Ishikawa (cell line): ENCODE results near the gene ZSWIM6.

Experiments
- CEBPB ChIP-seq: IDR thresholded peaks from 2 replicates; pipeline ENCODE4 v1.6.1; 2012
- CREB1 ChIP-seq: IDR thresholded peaks from 2 replicates; pipeline ENCODE4 v1.6.1; 2012; ENCODE audit warnings: low read depth
- EGR1 ChIP-seq: IDR thresholded peaks from 2 replicates; pipeline ENCODE4 v1.6.1; 2012
- EP300 ChIP-seq: IDR thresholded peaks from 2 replicates; pipeline ENCODE4 v1.6.1; 2012; ENCODE audit warnings: borderline replicate concordance
- FOXM1 ChIP-seq: IDR thresholded peaks from 2 replicates; pipeline ENCODE4 v1.6.1; 2012; ENCODE audit warnings: low read depth, borderline replicate concordance
- NFIC ChIP-seq: IDR thresholded peaks from 2 replicates; pipeline ENCODE4 v1.6.1; 2012
- RAD21 ChIP-seq: IDR thresholded peaks from 2 replicates; pipeline ENCODE4 v1.6.1; 2012; ENCODE audit warnings: low read depth
- TAF1 ChIP-seq: IDR thresholded peaks from 2 replicates; pipeline ENCODE4 v1.6.1; 2012; ENCODE audit warnings: low read depth, mild to moderate bottlenecking
- TCF12 ChIP-seq: IDR thresholded peaks from 2 replicates; pipeline ENCODE4 v1.6.1; 2012; ENCODE audit warnings: low read depth
- TEAD4 ChIP-seq: IDR thresholded peaks from 2 replicates; pipeline ENCODE4 v1.6.1; 2012
- YY1 ChIP-seq: IDR thresholded peaks from 2 replicates; pipeline ENCODE4 v1.6.1; 2012; ENCODE audit warnings: low read depth
- ZBTB7A ChIP-seq: IDR thresholded peaks from 2 replicates; pipeline ENCODE4 v1.6.1; 2012; ENCODE audit warnings: low read depth
- TF ChIP-seq, protein P1 (sequence below): IDR thresholded peaks from 2 replicates; pipeline ENCODE4 v1.6.1; 2012
- TF ChIP-seq, protein P2 (sequence below): IDR thresholded peaks from 2 replicates; pipeline ENCODE4 v1.6.1; 2012; ENCODE audit warnings: low read depth, mild to moderate bottlenecking
- TF ChIP-seq, protein P3 (sequence below): IDR thresholded peaks from 2 replicates; pipeline ENCODE4 v1.6.1; 2012

The ZSWIM6 gene

GRCh38 chr5:61491861-61492260 lies 159.8 kb downstream of the ZSWIM6 start:
- TF ChIP-seq CREB1 (no peak), EGR1 (no peak), CEBPB (no peak), FOXM1 (no peak), RAD21 (no peak), YY1 (no peak), TEAD4 (no peak), TAF1 (no peak), TCF12 (no peak)
- TF ChIP-seq, protein P1, sequence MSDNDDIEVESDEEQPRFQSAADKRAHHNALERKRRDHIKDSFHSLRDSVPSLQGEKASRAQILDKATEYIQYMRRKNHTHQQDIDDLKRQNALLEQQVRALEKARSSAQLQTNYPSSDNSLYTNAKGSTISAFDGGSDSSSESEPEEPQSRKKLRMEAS = no peak
- TF ChIP-seq, protein P2, sequence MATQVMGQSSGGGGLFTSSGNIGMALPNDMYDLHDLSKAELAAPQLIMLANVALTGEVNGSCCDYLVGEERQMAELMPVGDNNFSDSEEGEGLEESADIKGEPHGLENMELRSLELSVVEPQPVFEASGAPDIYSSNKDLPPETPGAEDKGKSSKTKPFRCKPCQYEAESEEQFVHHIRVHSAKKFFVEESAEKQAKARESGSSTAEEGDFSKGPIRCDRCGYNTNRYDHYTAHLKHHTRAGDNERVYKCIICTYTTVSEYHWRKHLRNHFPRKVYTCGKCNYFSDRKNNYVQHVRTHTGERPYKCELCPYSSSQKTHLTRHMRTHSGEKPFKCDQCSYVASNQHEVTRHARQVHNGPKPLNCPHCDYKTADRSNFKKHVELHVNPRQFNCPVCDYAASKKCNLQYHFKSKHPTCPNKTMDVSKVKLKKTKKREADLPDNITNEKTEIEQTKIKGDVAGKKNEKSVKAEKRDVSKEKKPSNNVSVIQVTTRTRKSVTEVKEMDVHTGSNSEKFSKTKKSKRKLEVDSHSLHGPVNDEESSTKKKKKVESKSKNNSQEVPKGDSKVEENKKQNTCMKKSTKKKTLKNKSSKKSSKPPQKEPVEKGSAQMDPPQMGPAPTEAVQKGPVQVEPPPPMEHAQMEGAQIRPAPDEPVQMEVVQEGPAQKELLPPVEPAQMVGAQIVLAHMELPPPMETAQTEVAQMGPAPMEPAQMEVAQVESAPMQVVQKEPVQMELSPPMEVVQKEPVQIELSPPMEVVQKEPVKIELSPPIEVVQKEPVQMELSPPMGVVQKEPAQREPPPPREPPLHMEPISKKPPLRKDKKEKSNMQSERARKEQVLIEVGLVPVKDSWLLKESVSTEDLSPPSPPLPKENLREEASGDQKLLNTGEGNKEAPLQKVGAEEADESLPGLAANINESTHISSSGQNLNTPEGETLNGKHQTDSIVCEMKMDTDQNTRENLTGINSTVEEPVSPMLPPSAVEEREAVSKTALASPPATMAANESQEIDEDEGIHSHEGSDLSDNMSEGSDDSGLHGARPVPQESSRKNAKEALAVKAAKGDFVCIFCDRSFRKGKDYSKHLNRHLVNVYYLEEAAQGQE = no peak
- TF ChIP-seq, protein P3, sequence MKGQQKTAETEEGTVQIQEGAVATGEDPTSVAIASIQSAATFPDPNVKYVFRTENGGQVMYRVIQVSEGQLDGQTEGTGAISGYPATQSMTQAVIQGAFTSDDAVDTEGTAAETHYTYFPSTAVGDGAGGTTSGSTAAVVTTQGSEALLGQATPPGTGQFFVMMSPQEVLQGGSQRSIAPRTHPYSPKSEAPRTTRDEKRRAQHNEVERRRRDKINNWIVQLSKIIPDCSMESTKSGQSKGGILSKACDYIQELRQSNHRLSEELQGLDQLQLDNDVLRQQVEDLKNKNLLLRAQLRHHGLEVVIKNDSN = no peak

DNA sequence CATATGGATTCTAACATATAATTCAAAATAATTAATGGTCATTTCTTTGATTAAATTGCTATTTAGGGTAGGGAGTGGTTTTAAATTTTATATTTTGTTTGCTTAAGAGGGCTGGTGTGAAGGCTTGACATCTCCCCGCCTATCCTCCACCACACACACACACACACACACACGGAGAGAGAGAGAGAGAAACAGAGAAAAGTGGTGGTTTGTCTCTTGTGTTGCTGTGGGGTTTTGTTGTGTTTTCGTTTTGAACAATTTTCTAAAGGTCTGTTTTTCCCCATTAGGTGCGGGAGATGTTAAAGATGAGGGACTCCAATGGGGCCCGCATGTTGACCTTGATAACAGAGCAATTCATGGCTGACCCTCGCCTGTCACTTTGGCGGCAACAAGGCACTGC lies 161.9 kb downstream of the ZSWIM6 start:
- TF ChIP-seq TAF1 (no peak), EGR1 (no peak), TCF12 (no peak), RAD21 (no peak), TEAD4 (no peak), CREB1 (no peak)

- TF ChIP-seq, protein P2 = no peak
- no peak for TF ChIP-seq CREB1
Observed at GRCh38 chr5:61496446-61496845, 164.4 kb downstream of the ZSWIM6 start.

- TF ChIP-seq EGR1 (no peak), EP300 (no peak), FOXM1 (no peak), NFIC (no peak), CREB1 (no peak)
Observed at GRCh38 chr5:61496860-61497259, 164.8 kb downstream of the ZSWIM6 start.

GRCh38 chr5:61498121-61498520 lies 166.1 kb downstream of the ZSWIM6 start:
- TF ChIP-seq, protein P1 = no peak
- no peak for TF ChIP-seq EGR1
- TF ChIP-seq YY1 = no peak
- TF ChIP-seq CREB1 = no peak
- no peak for TF ChIP-seq CEBPB
- no peak for TF ChIP-seq NFIC
- TF ChIP-seq TCF12 = no peak
- TF ChIP-seq, protein P3 = no peak
- TF ChIP-seq TAF1 = no peak
- no peak for TF ChIP-seq EP300
- TF ChIP-seq, protein P2 = no peak
- no peak for TF ChIP-seq RAD21

GRCh38 chr5:61501971-61502370 lies 169.9 kb downstream of the ZSWIM6 start:
- TF ChIP-seq, protein P2 = no peak
- TF ChIP-seq ZBTB7A (no peak), RAD21 (no peak), YY1 (no peak), FOXM1 (no peak)
